Skeletal muscle satellite cell (primary cell): ENCODE measurements around the gene USP43.
A peak's percentile ranks its signal among the peaks of the same experiment; 100 is the strongest.
"Not testable (repeated sequence)": the region's sequence is repeated elsewhere in the genome, so short reads cannot be mapped to it uniquely, and the experiment has no call there.

Experiments used
- H3K27me3 ChIP-seq: 2 replicates; pipeline ENCODE4 v1.7.0; 2013; ENCODE audit warnings: low read length; ENCODE audit not compliant: control insufficient read depth, insufficient read depth
- H3K36me3 ChIP-seq: 2 replicates; pipeline ENCODE4 v1.7.0; 2013; ENCODE audit warnings: mild to moderate bottlenecking, control low read depth, low read length; ENCODE audit not compliant: insufficient read depth
- H3K4me1 ChIP-seq: 2 replicates; pipeline ENCODE4 v1.7.0; 2013; ENCODE audit warnings: low read length; ENCODE audit not compliant: control insufficient read depth, insufficient read depth
- H3K4me2 ChIP-seq: 2 replicates; pipeline ENCODE4 v1.7.0; 2013; ENCODE audit warnings: mild to moderate bottlenecking, low read length
- H3K4me3 ChIP-seq: 2 replicates; pipeline ENCODE4 v1.7.0; 2013; ENCODE audit warnings: low read length
- H3K9ac ChIP-seq: 2 replicates; pipeline ENCODE4 v1.7.0; 2013; ENCODE audit warnings: mild to moderate bottlenecking, low read depth, low read length, moderate library complexity
- H3K9me3 ChIP-seq: replicated peaks from 2 replicates; pipeline ENCODE4 v1.7.0; 2013; ENCODE audit warnings: mild to moderate bottlenecking, control low read depth, low read length

Gene USP43

GRCh38 chr17:9635340-9635739, 10.0 kb upstream of the USP43 start:
- Histone ChIP-seq H3K4me3 (no peak overlapping the region), H3K27me3 (no peaks in the 10 kb centered on the region), H3K9me3 (no peaks in the 10 kb centered on the region), H3K36me3 (no peaks in the 10 kb centered on the region), H3K9ac (no peak overlapping the region), H3K4me1 (no peaks in the 10 kb centered on the region), H3K4me2 (no peak overlapping the region)

- no peaks in the 10 kb centered on the region for H3K36me3 ChIP-seq
- no peaks in the 10 kb centered on the region for H3K4me1 ChIP-seq
- H3K9ac ChIP-seq: no peak overlapping the region
- H3K9me3 ChIP-seq: no peaks in the 10 kb centered on the region
- H3K4me2 ChIP-seq: no peak overlapping the region
- no peak overlapping the region for H3K4me3 ChIP-seq
- no peaks in the 10 kb centered on the region for H3K27me3 ChIP-seq
Measured at GRCh38 chr17:9636501-9636900, 8.8 kb upstream of the USP43 start.

GRCh38 chr17:9640388-9640787, 4.9 kb upstream of the USP43 start:
- H3K9ac ChIP-seq, H3K36me3 ChIP-seq, H3K27me3 ChIP-seq, H3K9me3 ChIP-seq, H3K4me3 ChIP-seq, H3K4me1 ChIP-seq, H3K4me2 ChIP-seq: not testable (repeated sequence)

- Histone ChIP-seq H3K36me3 (no peaks in the 10 kb centered on the region), H3K4me3 (no peak overlapping the region), H3K4me1 (peaks cover 18% of the 10 kb centered on the region), H3K9me3 (no peaks in the 10 kb centered on the region), H3K4me2 (no peak overlapping the region), H3K27me3 (no peaks in the 10 kb centered on the region), H3K9ac (no peak overlapping the region)
Measured at GRCh38 chr17:9643611-9644010, 1.7 kb upstream of the USP43 start.

GRCh38 chr17:9645851-9646545, 681 bp downstream of the USP43 start:
- H3K36me3 ChIP-seq: no peaks in the 10 kb centered on the region
- H3K4me3 ChIP-seq: peak overlapping the region; percentile 67
- H3K9me3 ChIP-seq: no peaks in the 10 kb centered on the region
- H3K27me3 ChIP-seq: no peaks in the 10 kb centered on the region
- peak overlapping the region; percentile 63 for H3K9ac ChIP-seq
- H3K4me2 ChIP-seq: peak overlapping the region; percentile 94
- peaks cover 19% of the 10 kb centered on the region for H3K4me1 ChIP-seq

- H3K27me3 ChIP-seq: no peaks in the 10 kb centered on the region
- no peaks in the 10 kb centered on the region for H3K36me3 ChIP-seq
- H3K9ac ChIP-seq: no peak overlapping the region
- no peaks in the 10 kb centered on the region for H3K9me3 ChIP-seq
- H3K4me3 ChIP-seq: no peak overlapping the region
- H3K4me2 ChIP-seq: no peak overlapping the region
- H3K4me1 ChIP-seq: peaks cover 19% of the 10 kb centered on the region
Measured at GRCh38 chr17:9646546-9646885, 1.2 kb downstream of the USP43 start.

- Histone ChIP-seq H3K4me3 (no peak overlapping the region), H3K9me3 (no peaks in the 10 kb centered on the region), H3K27me3 (no peaks in the 10 kb centered on the region), H3K4me1 (peaks cover 19% of the 10 kb centered on the region), H3K36me3 (no peaks in the 10 kb centered on the region), H3K4me2 (no peak overlapping the region), H3K9ac (no peak overlapping the region)
Measured at GRCh38 chr17:9647014-9647413, 1.7 kb downstream of the USP43 start.

- H3K9ac ChIP-seq: no peak overlapping the region
- no peaks in the 10 kb centered on the region for H3K27me3 ChIP-seq
- H3K4me3 ChIP-seq: no peak overlapping the region
- H3K36me3 ChIP-seq: no peaks in the 10 kb centered on the region
- peaks cover 19% of the 10 kb centered on the region for H3K4me1 ChIP-seq
- no peaks in the 10 kb centered on the region for H3K9me3 ChIP-seq
- H3K4me2 ChIP-seq: no peak overlapping the region
Measured at GRCh38 chr17:9648521-9649110, 3.3 kb downstream of the USP43 start.

GRCh38 chr17:9658593-9659211, 13.4 kb downstream of the USP43 start:
- H3K9me3 ChIP-seq: no peaks in the 10 kb centered on the region
- no peaks in the 10 kb centered on the region for H3K36me3 ChIP-seq

GRCh38 chr17:9661027-9661426, 15.7 kb downstream of the USP43 start:
- Histone ChIP-seq H3K36me3 (no peaks in the 10 kb centered on the region), H3K27me3 (no peaks in the 10 kb centered on the region)

More at GRCh38 chr17:9658593-9659211, 13.4 kb downstream of the USP43 start:
- no peak overlapping the region for H3K9ac ChIP-seq
- H3K27me3 ChIP-seq: no peaks in the 10 kb centered on the region
- H3K4me2 ChIP-seq: no peak overlapping the region
- H3K4me1 ChIP-seq: no peaks in the 10 kb centered on the region
- H3K4me3 ChIP-seq: no peak overlapping the region

GRCh38 chr17:9663511-9663910, 18.2 kb downstream of the USP43 start:
- H3K27me3 ChIP-seq, H3K9me3 ChIP-seq, H3K4me3 ChIP-seq, H3K9ac ChIP-seq, H3K4me1 ChIP-seq, H3K36me3 ChIP-seq, H3K4me2 ChIP-seq: not testable (repeated sequence)

More at GRCh38 chr17:9661027-9661426, 15.7 kb downstream of the USP43 start:
- Histone ChIP-seq H3K9ac (no peak overlapping the region), H3K9me3 (no peaks in the 10 kb centered on the region), H3K4me1 (no peaks in the 10 kb centered on the region), H3K4me3 (no peak overlapping the region), H3K4me2 (no peak overlapping the region)
